IPS-20b (cell line): Measurements from ENCODE around the gene TBC1D9.

Source experiments
- H3K27ac ChIP-seq: one replicate; pipeline ENCODE4 v1.5.1; 2013; ENCODE audit warnings: low read length
- H3K27me3 ChIP-seq: 2 replicates; pipeline ENCODE4 v1.6.1; 2013; ENCODE audit warnings: mild to moderate bottlenecking, low read length, inconsistent platforms; ENCODE audit not compliant: insufficient read depth
- H3K36me3 ChIP-seq: 2 replicates; pipeline ENCODE4 v1.6.1; 2013; ENCODE audit warnings: low read depth, mild to moderate bottlenecking, inconsistent platforms, low read length, moderate library complexity; ENCODE audit not compliant: insufficient read depth
- H3K4me1 ChIP-seq: 2 replicates; pipeline ENCODE4 v1.6.1; 2013; ENCODE audit warnings: mild to moderate bottlenecking, control low read depth, inconsistent platforms, low read length, moderate library complexity; ENCODE audit not compliant: insufficient read depth
- H3K4me3 ChIP-seq: 2 replicates; pipeline ENCODE4 v1.5.1; 2013; ENCODE audit warnings: mild to moderate bottlenecking, low read length, inconsistent platforms
- H3K9ac ChIP-seq: 2 replicates; pipeline ENCODE4 v1.6.1; 2013; ENCODE audit warnings: low read depth, mild to moderate bottlenecking, inconsistent platforms, low read length, moderate library complexity
- H3K9me3 ChIP-seq: 2 replicates; pipeline ENCODE4 v1.6.1; 2013; ENCODE audit warnings: mild to moderate bottlenecking, low read depth, low read length, inconsistent platforms; ENCODE audit not compliant: insufficient read depth

TBC1D9 gene

GRCh38 chr4:140659943-140660700, 96.1 kb downstream of the TBC1D9 start:
- no peaks in the 10 kb centered on the region for H3K27me3 ChIP-seq
- H3K4me3 ChIP-seq = no peak overlapping the region
- H3K36me3 ChIP-seq = no peaks in the 10 kb centered on the region
- no peaks in the 10 kb centered on the region; the same call in 1 of the 2 replicates for H3K4me1 ChIP-seq
- no peak overlapping the region for H3K9ac ChIP-seq
- no peaks in the 10 kb centered on the region for H3K9me3 ChIP-seq
- no peak overlapping the region for H3K27ac ChIP-seq

- Histone ChIP-seq H3K27ac (no peak overlapping the region), H3K36me3 (no peaks in the 10 kb centered on the region), H3K4me3 (no peak overlapping the region), H3K9ac (peak overlapping the region; percentile 35; the same call in 1 of the 2 replicates), H3K27me3 (no peaks in the 10 kb centered on the region), H3K4me1 (peaks cover 12% of the 10 kb centered on the region; the same call in 1 of the 2 replicates), H3K9me3 (no peaks in the 10 kb centered on the region)
Measured at GRCh38 chr4:140654495-140654814, 101.7 kb downstream of the TBC1D9 start.

- Histone ChIP-seq H3K4me1 (peaks cover 15% of the 10 kb centered on the region; the same call in 1 of the 2 replicates), H3K9ac (peak overlapping the region; percentile 65; the same call in 1 of the 2 replicates), H3K9me3 (no peaks in the 10 kb centered on the region), H3K27ac (peak overlapping the region; percentile 85), H3K36me3 (no peaks in the 10 kb centered on the region), H3K4me3 (peak overlapping the region; percentile 24; the same call in 1 of the 2 replicates), H3K27me3 (no peaks in the 10 kb centered on the region)
Measured at GRCh38 chr4:140653718-140654494, 102.3 kb downstream of the TBC1D9 start.

GRCh38 chr4:140652601-140653000, 103.6 kb downstream of the TBC1D9 start:
- Histone ChIP-seq H3K9ac (no peak overlapping the region), H3K27ac (no peak overlapping the region), H3K36me3 (no peaks in the 10 kb centered on the region), H3K9me3 (no peaks in the 10 kb centered on the region), H3K4me1 (peaks cover 17% of the 10 kb centered on the region), H3K27me3 (no peaks in the 10 kb centered on the region), H3K4me3 (no peak overlapping the region)

GRCh38 chr4:140648716-140649308, 107.4 kb downstream of the TBC1D9 start:
- Histone ChIP-seq H3K36me3 (no peaks in the 10 kb centered on the region), H3K9ac (no peak overlapping the region), H3K27me3 (no peaks in the 10 kb centered on the region), H3K27ac (no peak overlapping the region), H3K4me3 (no peak overlapping the region), H3K4me1 (peaks cover 16% of the 10 kb centered on the region), H3K9me3 (no peaks in the 10 kb centered on the region)

GRCh38 chr4:140645614-140646412, 110.4 kb downstream of the TBC1D9 start:
- Histone ChIP-seq H3K9me3 (no peaks in the 10 kb centered on the region), H3K9ac (no peak overlapping the region; the same call in 1 of the 2 replicates), H3K36me3 (no peaks in the 10 kb centered on the region), H3K27me3 (no peaks in the 10 kb centered on the region), H3K27ac (no peak overlapping the region), H3K4me1 (peaks cover 21% of the 10 kb centered on the region), H3K4me3 (no peak overlapping the region)

GRCh38 chr4:140645196-140645595, 111.0 kb downstream of the TBC1D9 start:
- Histone ChIP-seq H3K4me3 (no peak overlapping the region), H3K9ac (no peak overlapping the region), H3K36me3 (no peaks in the 10 kb centered on the region), H3K27ac (no peak overlapping the region), H3K27me3 (no peaks in the 10 kb centered on the region), H3K9me3 (no peaks in the 10 kb centered on the region), H3K4me1 (peaks cover 21% of the 10 kb centered on the region)

GRCh38 chr4:140644470-140645185, 111.6 kb downstream of the TBC1D9 start:
- H3K9me3 ChIP-seq = no peaks in the 10 kb centered on the region
- H3K27ac ChIP-seq = no peak overlapping the region
- H3K27me3 ChIP-seq = no peaks in the 10 kb centered on the region
- H3K36me3 ChIP-seq = no peaks in the 10 kb centered on the region
- no peak overlapping the region for H3K4me3 ChIP-seq
- no peak overlapping the region for H3K9ac ChIP-seq
- H3K4me1 ChIP-seq = peaks cover 21% of the 10 kb centered on the region

- Histone ChIP-seq H3K27ac (no peak overlapping the region), H3K36me3 (no peaks in the 10 kb centered on the region), H3K9ac (no peak overlapping the region), H3K27me3 (no peaks in the 10 kb centered on the region), H3K4me1 (peaks cover 18% of the 10 kb centered on the region), H3K9me3 (no peaks in the 10 kb centered on the region), H3K4me3 (no peak overlapping the region)
Measured at GRCh38 chr4:140643571-140644055, 112.6 kb downstream of the TBC1D9 start.

- Histone ChIP-seq H3K27ac (no peak overlapping the region), H3K9ac (no peak overlapping the region), H3K4me1 (peaks cover 18% of the 10 kb centered on the region), H3K36me3 (no peaks in the 10 kb centered on the region), H3K27me3 (no peaks in the 10 kb centered on the region), H3K9me3 (no peaks in the 10 kb centered on the region), H3K4me3 (no peak overlapping the region)
Measured at GRCh38 chr4:140642674-140643437, 113.3 kb downstream of the TBC1D9 start.
